Mesenchymal stem cell (in vitro differentiated cells and primary cell): Measurements from ENCODE around the gene CLEC4A.
A peak's percentile ranks its signal among the peaks of the same experiment; 100 is the strongest.
"Not testable (repeated sequence)": the region's sequence is repeated elsewhere in the genome, so short reads cannot be mapped to it uniquely, and the experiment has no call there.

Source experiments
- DNase-seq: peaks from one replicate; pipeline ENCODE4 v3.0.0-alpha.2; 2013
- H2AFZ ChIP-seq: one replicate; pipeline ENCODE4 v1.6.1; 2013; ENCODE audit warnings: low read depth, mild to moderate bottlenecking, control low read depth, inconsistent platforms, low read length, moderate library complexity
- H2AK5ac ChIP-seq: 2 replicates; pipeline ENCODE4 v1.6.1; 2013; ENCODE audit warnings: low read length, moderate library complexity, mild to moderate bottlenecking, inconsistent platforms; ENCODE audit not compliant: severe bottlenecking
- H2BK120ac ChIP-seq: one replicate; pipeline ENCODE4 v1.6.1; 2013; ENCODE audit warnings: low read depth, mild to moderate bottlenecking, inconsistent platforms, low read length, moderate library complexity
- H2BK12ac ChIP-seq, 2 experiments: one replicate each; pipeline ENCODE4 v1.6.1; 2013; ENCODE audit warnings: inconsistent platforms in 2 of 2, low read length in 2 of 2, mild to moderate bottlenecking in 2 of 2, moderate library complexity in 2 of 2, control low read depth in 1 of 2
- H2BK15ac ChIP-seq: one replicate; pipeline ENCODE4 v1.6.1; 2013; ENCODE audit warnings: mild to moderate bottlenecking, low read depth, inconsistent platforms; ENCODE audit not compliant: poor library complexity, severe bottlenecking
- H2BK5ac ChIP-seq: 2 replicates; pipeline ENCODE4 v1.6.1; 2013; ENCODE audit warnings: low read depth, mild to moderate bottlenecking, low read length, control low read depth, inconsistent platforms; ENCODE audit not compliant: poor library complexity, severe bottlenecking
- H3K14ac ChIP-seq, 2 experiments: one replicate each; pipeline ENCODE4 v1.6.1; 2013; ENCODE audit warnings: inconsistent platforms in 2 of 2, low read length in 2 of 2, control low read depth in 1 of 2, mild to moderate bottlenecking in 1 of 2, moderate library complexity in 1 of 2
- H3K18ac ChIP-seq, 2 experiments: one replicate each; pipeline ENCODE4 v1.6.1; 2013; ENCODE audit warnings: inconsistent platforms in 2 of 2, low read length in 2 of 2, control low read depth in 1 of 2, low read depth in 1 of 2, mild to moderate bottlenecking in 1 of 2
- H3K23ac ChIP-seq, 2 experiments: one replicate each; pipeline ENCODE4 v1.6.1; 2013; ENCODE audit warnings: inconsistent platforms in 2 of 2, low read length in 2 of 2, mild to moderate bottlenecking in 2 of 2, moderate library complexity in 2 of 2, control low read depth in 1 of 2
- H3K27ac ChIP-seq: 2 replicates; pipeline ENCODE4 v1.5.1; 2013; ENCODE audit warnings: mild to moderate bottlenecking, moderate library complexity, low read length, control low read depth, inconsistent platforms; ENCODE audit not compliant: poor library complexity, severe bottlenecking
- H3K27me3 ChIP-seq, 2 experiments: 2 replicates each; pipeline versions ENCODE4 v1.6.1 to v1.7.0; 2013; ENCODE audit warnings: low read length in 2 of 2, mild to moderate bottlenecking in 2 of 2, moderate library complexity in 2 of 2, control low read depth in 1 of 2, inconsistent platforms in 1 of 2; ENCODE audit not compliant: control insufficient read depth in 1 of 2, insufficient read depth in 1 of 2
- H3K36me3 ChIP-seq, 2 experiments: 2 replicates each; pipeline versions ENCODE4 v1.6.1 to v1.7.0; 2013; ENCODE audit warnings: low read length in 2 of 2, control low read depth in 1 of 2, inconsistent platforms in 1 of 2, low read depth in 1 of 2, mild to moderate bottlenecking in 1 of 2; ENCODE audit not compliant: insufficient read depth in 2 of 2, control insufficient read depth in 1 of 2
- H3K4ac ChIP-seq, 2 experiments: one replicate each; pipeline ENCODE4 v1.6.1; 2013; ENCODE audit warnings: inconsistent platforms in 2 of 2, low read length in 2 of 2, mild to moderate bottlenecking in 2 of 2, moderate library complexity in 2 of 2, control low read depth in 1 of 2, low read depth in 1 of 2
- H3K4me1 ChIP-seq: 2 replicates; pipeline ENCODE4 v1.6.1; 2013; ENCODE audit warnings: low read depth, low read length, control low read depth; ENCODE audit not compliant: control insufficient read depth, insufficient read depth
- H3K4me2 ChIP-seq: 2 replicates; pipeline ENCODE4 v1.6.1; 2013; ENCODE audit warnings: low read length, mild to moderate bottlenecking, inconsistent platforms; ENCODE audit not compliant: poor library complexity, severe bottlenecking
- H3K4me3 ChIP-seq, 2 experiments: 2 replicates each; pipeline versions ENCODE4 v1.5.1 to v1.7.0; 2013; ENCODE audit warnings: low read length in 2 of 2, mild to moderate bottlenecking in 2 of 2, control low read depth in 1 of 2, low read depth in 1 of 2; ENCODE audit not compliant: insufficient read depth in 1 of 2
- H3K79me1 ChIP-seq: replicated peaks from 2 replicates; pipeline ENCODE4 v1.6.1; 2013; ENCODE audit warnings: mild to moderate bottlenecking, control low read depth, low read length, inconsistent platforms; ENCODE audit not compliant: poor library complexity, severe bottlenecking
- H3K9ac ChIP-seq: 2 replicates; pipeline ENCODE4 v1.7.0; 2013; ENCODE audit warnings: mild to moderate bottlenecking, low read length, moderate library complexity
- H3K9me3 ChIP-seq: 2 replicates; pipeline ENCODE4 v1.7.0; 2013; ENCODE audit warnings: mild to moderate bottlenecking, low read length; ENCODE audit not compliant: control insufficient read depth
- H4K8ac ChIP-seq: one replicate; pipeline ENCODE4 v1.6.1; 2013; ENCODE audit warnings: inconsistent platforms, mild to moderate bottlenecking, low read length, moderate library complexity
- H4K91ac ChIP-seq: one replicate; pipeline ENCODE4 v1.6.1; 2013; ENCODE audit warnings: mild to moderate bottlenecking, low read length, inconsistent platforms
- WGBS: methylation state at CpG from one replicate; pipeline ENCODE4 v1.1.7; 2013; ENCODE audit warnings: mixed read lengths; 5-methylcytosine and 5-hydroxymethylcytosine counted together

Gene CLEC4A

GRCh38 chr12:8082808-8083100 lies 40.7 kb upstream of the CLEC4A start:
- H2BK5ac ChIP-seq: no peak overlapping the region
- DNase-seq: no peak
- peak overlapping the region; percentile 97 for H3K9ac ChIP-seq
- H3K23ac ChIP-seq: no peak overlapping the region
- H3K9me3 ChIP-seq: no peaks in the 10 kb centered on the region
- H2BK120ac ChIP-seq: no peak overlapping the region
- WGBS: 7% methylated on average over 3 of the region's 4 CpGs
- no peak overlapping the region for H3K14ac ChIP-seq
- no peak overlapping the region for H3K27ac ChIP-seq
- H3K18ac ChIP-seq: no peak overlapping the region
- H3K4me2 ChIP-seq: peak overlapping the region; percentile 5
- no peak overlapping the region for H2AK5ac ChIP-seq
- peaks cover 5% of the 10 kb centered on the region for H3K4me1 ChIP-seq
- no peak overlapping the region for H2AFZ ChIP-seq
- no peak overlapping the region for H3K4ac ChIP-seq
- H2BK12ac ChIP-seq: no peak overlapping the region
- H3K36me3 ChIP-seq: no peaks in the 10 kb centered on the region
- no peak overlapping the region for H2BK15ac ChIP-seq
- no peaks in the 10 kb centered on the region for H3K27me3 ChIP-seq
- no peak overlapping the region for H4K8ac ChIP-seq
- H3K4me3 ChIP-seq: peak overlapping the region in 1 of 2 experiments; percentile 98
- no peak overlapping the region for H4K91ac ChIP-seq
- H3K79me1 ChIP-seq: peaks cover 5% of the 10 kb centered on the region

GRCh38 chr12:8084351-8084750 lies 39.1 kb upstream of the CLEC4A start:
- not testable (repeated sequence) for H4K8ac ChIP-seq

GRCh38 chr12:8087666-8088065 lies 35.8 kb upstream of the CLEC4A start:
- Histone ChIP-seq H3K9me3 (no peaks in the 10 kb centered on the region), H2BK5ac (no peak overlapping the region), H3K14ac (no peak overlapping the region), H2BK120ac (no peak overlapping the region), H2AFZ (no peak overlapping the region), H4K91ac (no peak overlapping the region), H4K8ac (no peak overlapping the region), H2BK15ac (no peak overlapping the region), H2AK5ac (no peak overlapping the region), H3K4ac (no peak overlapping the region), H3K4me2 (no peak overlapping the region), H3K4me3 (no peak overlapping the region), H3K27ac (no peak overlapping the region), H3K36me3 (peaks cover 5 to 32% of the 10 kb centered on the region in 2 experiments), H2BK12ac (no peak overlapping the region), H3K79me1 (peaks cover 24% of the 10 kb centered on the region), H3K9ac (peak overlapping the region; percentile 46), H3K23ac (no peak overlapping the region), H3K18ac (no peak overlapping the region), H3K27me3 (no peaks in the 10 kb centered on the region), H3K4me1 (peaks cover 3% of the 10 kb centered on the region)
- WGBS: no CpG with 5 or more reads among the region's 2 CpGs
- no peak for DNase-seq

More at GRCh38 chr12:8084351-8084750, 39.1 kb upstream of the CLEC4A start:
- not testable (repeated sequence) for H2BK5ac ChIP-seq, H3K18ac ChIP-seq, DNase-seq, H3K4me1 ChIP-seq, H3K14ac ChIP-seq, H3K9ac ChIP-seq, H2AFZ ChIP-seq, H3K36me3 ChIP-seq, H3K4ac ChIP-seq, H2BK120ac ChIP-seq, H2BK15ac ChIP-seq, H3K9me3 ChIP-seq, H4K91ac ChIP-seq, H3K23ac ChIP-seq, H3K4me3 ChIP-seq, H2BK12ac ChIP-seq, H2AK5ac ChIP-seq, H3K27me3 ChIP-seq, H3K79me1 ChIP-seq, H3K4me2 ChIP-seq, H3K27ac ChIP-seq
- 100% methylated on average over 2 of the region's 3 CpGs for WGBS

GRCh38 chr12:8088574-8088973 lies 34.8 kb upstream of the CLEC4A start:
- Histone ChIP-seq H3K9me3 (no peaks in the 10 kb centered on the region), H3K9ac (no peak overlapping the region), H2AFZ (no peak overlapping the region), H3K27ac (no peak overlapping the region), H3K4ac (no peak overlapping the region), H4K91ac (no peak overlapping the region), H2BK120ac (no peak overlapping the region), H3K27me3 (no peaks in the 10 kb centered on the region), H3K4me2 (no peak overlapping the region), H3K14ac (no peak overlapping the region), H3K18ac (no peak overlapping the region), H2BK12ac (no peak overlapping the region), H3K36me3 (peaks cover 8 to 41% of the 10 kb centered on the region in 2 experiments), H2BK5ac (no peak overlapping the region), H3K79me1 (peaks cover 27% of the 10 kb centered on the region), H3K4me1 (peaks cover 1% of the 10 kb centered on the region), H2AK5ac (no peak overlapping the region), H3K4me3 (no peak overlapping the region), H3K23ac (no peak overlapping the region), H2BK15ac (no peak overlapping the region), H4K8ac (no peak overlapping the region)
- no peak for DNase-seq
- WGBS: 93% methylated on average over 3 of the region's 3 CpGs
